Activated B cell treated with CpG ODN at 0.5 μM for 24 hours (primary cell): ENCODE results near the gene LCN6. TPM values are rescaled to one million over a fixed set of nuclear protein-coding genes. Genes with fewer than 3 reads are reported as not detected.

Experiments used
- ATAC-seq: fragments of 200-7000 bp; cut with Tn5 transposase; one replicate; pipeline ENCODE4 v1.10.0; 2021; ENCODE audit warnings: low read depth, mild to moderate bottlenecking, moderate library complexity
- CTCF ChIA-PET: fragments of 350-600 bp; sonication (Branson Sonifier 250); formaldehyde crosslinking; loops from one replicate; lab custom pipeline; 2021; ENCODE audit warnings: antibody characterized with exemption; lab: Charles Lee
- POLR2A ChIA-PET: fragments of 350-600 bp; sonication (Branson Sonifier 250); formaldehyde crosslinking; loops from one replicate; lab custom pipeline; 2021; ENCODE audit warnings: antibody characterized with exemption; lab: Charles Lee
- DNase-seq: peaks from one replicate; pipeline ENCODE4 v3.0.0; 2022
- H3K27ac Mint-ChIP-seq: one replicate; pipeline ENCODE4 v1.8.0; 2020; ENCODE audit warnings: mixed read lengths
- H3K27me3 Mint-ChIP-seq: one replicate; pipeline ENCODE4 v1.8.0; 2021; ENCODE audit warnings: mixed read lengths
- H3K36me3 Mint-ChIP-seq: one replicate; pipeline ENCODE4 v1.8.0; 2021; ENCODE audit warnings: low read depth, mixed read lengths
- H3K4me1 Mint-ChIP-seq: one replicate; pipeline ENCODE4 v1.8.0; 2021; ENCODE audit warnings: mixed read lengths
- H3K4me3 Mint-ChIP-seq: one replicate; pipeline ENCODE4 v1.8.0; 2020; ENCODE audit warnings: mild to moderate bottlenecking, mixed read lengths
- H3K9me3 Mint-ChIP-seq: one replicate; pipeline ENCODE4 v1.8.0; 2020; ENCODE audit warnings: mixed read lengths
- CTCF ChIP-seq: fragments of 200-600 bp; IDR thresholded peaks from one replicate; pipeline ENCODE4 v1.8.0; 2022; ENCODE audit warnings: antibody characterized with exemption, mild to moderate bottlenecking
- intact Hi-C: fragments of 100-400 bp; cut with micrococcal nuclease; formaldehyde crosslinking; loops from one replicate; pipeline ENCODE4 v1.15.1; 2024
- total RNA-seq: library from RNA; stranded (reverse); gene quantifications from 2 replicates; pipeline ENCODE4 v1.2.3, GENCODE V29; 2022

Gene LCN6
- total RNA-seq, 1 donor from 2014 or later = not detected

- ChIA-PET CTCF (no interaction called here), POLR2A (interaction anchor here (0.6 to 1.8 kb wide), 3 partner anchors 12 to 66 kb away, joined by 4 to 10 read pairs (median 8); no protein-coding TSS in a partner anchor)
- no peak for TF ChIP-seq CTCF
- Mint-ChIP-seq H3K9me3 (peaks cover 12% of the 10 kb centered on the region), H3K4me1 (peaks cover 64% of the 10 kb centered on the region), H3K36me3 (peaks cover 10% of the 10 kb centered on the region), H3K27me3 (no peaks in the 10 kb centered on the region), H3K4me3 (no peak overlapping the region), H3K27ac (peak overlapping the region; percentile 65)
- no peak for ATAC-seq
- no peak for DNase-seq
- intact Hi-C loops = no loop called here
Observed at GRCh38 chr9:136754059-136754572, 5.8 kb upstream of the LCN6 start.

- ChIA-PET CTCF (no interaction called here), POLR2A (interaction anchor here (0.5 kb wide), 1 partner anchor 51 kb away, joined by 10 read pairs; no protein-coding TSS in a partner anchor)
- H3K9me3 Mint-ChIP-seq = peaks cover 12% of the 10 kb centered on the region
- DNase-seq (no peak), ATAC-seq (no peak)
- no peak overlapping the region for H3K27ac Mint-ChIP-seq
- H3K27me3 Mint-ChIP-seq = no peaks in the 10 kb centered on the region
- peaks cover 64% of the 10 kb centered on the region for H3K4me1 Mint-ChIP-seq
- H3K36me3 Mint-ChIP-seq = peaks cover 10% of the 10 kb centered on the region
- no peak overlapping the region for H3K4me3 Mint-ChIP-seq
- intact Hi-C loops = no loop called here
- TF ChIP-seq CTCF = no peak
Observed at GRCh38 chr9:136753371-136754058, 5.2 kb upstream of the LCN6 start.

- Mint-ChIP-seq H3K4me1 (peaks cover 58% of the 10 kb centered on the region), H3K27me3 (no peaks in the 10 kb centered on the region), H3K4me3 (no peak overlapping the region), H3K36me3 (peaks cover 10% of the 10 kb centered on the region), H3K27ac (peak overlapping the region; percentile 32), H3K9me3 (peaks cover 12% of the 10 kb centered on the region)
- CTCF ChIA-PET = no interaction called here
- TF ChIP-seq CTCF = no peak
- intact Hi-C loops = no loop called here
- POLR2A ChIA-PET = interaction anchor here (2.8 to 7.6 kb wide), 2 partner anchors 10 to 22 kb away, joined by 15 to 112 read pairs; no protein-coding TSS in a partner anchor
- ATAC-seq = no peak
- no peak for DNase-seq
Observed at GRCh38 chr9:136751814-136752213, 3.5 kb upstream of the LCN6 start.

GRCh38 chr9:136751244-136751643 lies 2.9 kb upstream of the LCN6 start:
- peak overlapping the region; percentile 32 for H3K27ac Mint-ChIP-seq
- no peak for DNase-seq

More at GRCh38 chr9:136751244-136751643, 2.9 kb upstream of the LCN6 start:
- Mint-ChIP-seq H3K27me3 (no peaks in the 10 kb centered on the region), H3K4me1 (peaks cover 54% of the 10 kb centered on the region), H3K9me3 (peaks cover 12% of the 10 kb centered on the region), H3K4me3 (no peak overlapping the region), H3K36me3 (peaks cover 10% of the 10 kb centered on the region)
- POLR2A ChIA-PET = interaction anchor here (0.6 to 7.6 kb wide), 4 partner anchors 10 to 472 kb away, joined by 3 to 112 read pairs (median 10); no protein-coding TSS in a partner anchor
- no peak for ATAC-seq
- CTCF ChIA-PET = no interaction called here
- intact Hi-C loops = no loop called here
- TF ChIP-seq CTCF = no peak
